ENCODE data around the gene C2CD2L. TPM values are rescaled to one million over a fixed set of nuclear protein-coding genes. Genes with fewer than 3 reads are reported as not detected.

C2CD2L gene
- total RNA-seq, 2 donors from 2014 or later = 5.1 to 9.0 TPM

GRCh38 chr11:119110439-119110838 lies 3.3 kb downstream of the C2CD2L start:
- WGBS = 79% methylated on average over 10 of the region's 10 CpGs
- DNase-seq (ENCODE audit: low spot score) = no peak
- intact Hi-C loops (cut with DNase I) = no loop called here
- no peak for TF ChIP-seq POLR2AphosphoS5 (IDR thresholded peaks at IDR 0.05)
- TF ChIP-seq POLR2A (IDR thresholded peaks at IDR 0.05) = no peak
- TF ChIP-seq CTCF (IDR thresholded peaks at IDR 0.05) = no peak
- Histone ChIP-seq H3K27ac (no peak overlapping the region), H3K27me3 (replicated peaks; ENCODE audit: insufficient read depth) (no peaks in the 10 kb centered on the region), H3K4me3 (no peak overlapping the region), H3K9me3 (no peaks in the 10 kb centered on the region), H3K36me3 (peaks cover 0 to 12% of the 10 kb centered on the region in 2 donors), H3K4me1 (replicated peaks) (no peaks in the 10 kb centered on the region)

GRCh38 chr11:119111361-119111925 lies 4.3 kb downstream of the C2CD2L start:
- TF ChIP-seq CTCF (IDR thresholded peaks at IDR 0.05) (no peak), POLR2AphosphoS5 (IDR thresholded peaks at IDR 0.05) (no peak), POLR2A (IDR thresholded peaks at IDR 0.05) (no peak)
- Histone ChIP-seq H3K27ac (no peak overlapping the region), H3K4me3 (no peak overlapping the region), H3K4me1 (replicated peaks) (no peaks in the 10 kb centered on the region), H3K27me3 (replicated peaks; ENCODE audit: insufficient read depth) (no peaks in the 10 kb centered on the region), H3K9me3 (no peaks in the 10 kb centered on the region), H3K36me3 (peaks cover 0 to 12% of the 10 kb centered on the region in 2 donors)
- DNase-seq (ENCODE audit: low spot score) = no peak
- intact Hi-C loops (cut with DNase I) = no loop called here
- 92% methylated on average over 11 of the region's 11 CpGs for WGBS

- H3K4me1 ChIP-seq (replicated peaks) = no peaks in the 10 kb centered on the region
- intact Hi-C loops (cut with DNase I) = no loop called here
- no peak overlapping the region for H3K27ac ChIP-seq
- no peak overlapping the region for H3K4me3 ChIP-seq
- no peaks in the 10 kb centered on the region for H3K9me3 ChIP-seq
- H3K27me3 ChIP-seq (replicated peaks; ENCODE audit: insufficient read depth) = no peaks in the 10 kb centered on the region
- peaks cover 0 to 12% of the 10 kb centered on the region in 2 donors for H3K36me3 ChIP-seq
- WGBS = 88% methylated on average over 12 of the region's 12 CpGs
- DNase-seq (ENCODE audit: low spot score) = no peak
- no peak for TF ChIP-seq POLR2AphosphoS5 (IDR thresholded peaks at IDR 0.05)
- TF ChIP-seq CTCF (IDR thresholded peaks at IDR 0.05) = no peak
- TF ChIP-seq POLR2A (IDR thresholded peaks at IDR 0.05) = no peak
Measured at GRCh38 chr11:119112314-119113020, 5.3 kb downstream of the C2CD2L start.

- no peak overlapping the region for H3K4me3 ChIP-seq
- WGBS = 93% methylated on average over 6 of the region's 9 CpGs
- H3K36me3 ChIP-seq = peaks cover 0 to 12% of the 10 kb centered on the region in 2 donors
- no peaks in the 10 kb centered on the region for H3K4me1 ChIP-seq (replicated peaks)
- DNase-seq (ENCODE audit: low spot score) = no peak
- intact Hi-C loops (cut with DNase I) = no loop called here
- no peaks in the 10 kb centered on the region for H3K27me3 ChIP-seq (replicated peaks; ENCODE audit: insufficient read depth)
- H3K27ac ChIP-seq = no peak overlapping the region
- no peak for TF ChIP-seq POLR2A (IDR thresholded peaks at IDR 0.05)
- H3K9me3 ChIP-seq = no peaks in the 10 kb centered on the region
Measured at GRCh38 chr11:119113716-119114115, 6.6 kb downstream of the C2CD2L start.

- 85% methylated on average over 5 of the region's 5 CpGs for WGBS
- Histone ChIP-seq H3K4me1 (replicated peaks) (no peaks in the 10 kb centered on the region), H3K27ac (no peak overlapping the region), H3K27me3 (replicated peaks; ENCODE audit: insufficient read depth) (no peaks in the 10 kb centered on the region), H3K36me3 (peaks cover 0 to 12% of the 10 kb centered on the region in 2 donors), H3K9me3 (no peaks in the 10 kb centered on the region), H3K4me3 (no peak overlapping the region)
- DNase-seq (ENCODE audit: low spot score) = no peak
- intact Hi-C loops (cut with DNase I) = no loop called here
- no peak for TF ChIP-seq POLR2AphosphoS5 (IDR thresholded peaks at IDR 0.05)
- no peak for TF ChIP-seq CTCF (IDR thresholded peaks at IDR 0.05)
- no peak for TF ChIP-seq POLR2A (IDR thresholded peaks at IDR 0.05)
Measured at GRCh38 chr11:119114351-119114750, 7.2 kb downstream of the C2CD2L start.
